MCF 10A (cell line): Measurements from ENCODE around the gene ACSL5. TPM values are rescaled to one million over a fixed set of nuclear protein-coding genes. Genes with fewer than 3 reads are reported as not detected.

ENCODE experiments used
- BruUV-seq: library from RNA; stranded (reverse); fragments of 400-500 nt; replicated peaks from 2 replicates; lab custom pipeline; 2021; lab: Mats Ljungman, UMichigan
- CTCF ChIA-PET: fragments of 300-600 bp; sonication (Branson Sonifier 250); formaldehyde crosslinking; extraction: SDS; loops from one replicate; lab custom pipeline; 2021; ENCODE audit warnings: antibody characterized with exemption, inconsistent platforms; lab: Yijun Ruan, JAX
- POLR2A ChIA-PET: fragments of 300-600, 350-650 bp; sonication (Branson Sonifier 250); formaldehyde crosslinking; extraction: SDS; loops from one replicate; lab custom pipeline; 2020; ENCODE audit warnings: antibody characterized with exemption, inconsistent platforms; lab: Yijun Ruan, JAX
- DNase-seq: peaks from one replicate; pipeline ENCODE4 v3.0.0-alpha.2; 2018; ENCODE audit not compliant: unreplicated experiment
- H3K27ac Mint-ChIP-seq: one replicate; pipeline ENCODE4 v1.8.0; 2022; ENCODE audit warnings: mild to moderate bottlenecking, low read depth, mixed read lengths; ENCODE audit not compliant: unreplicated experiment
- H3K27me3 Mint-ChIP-seq: one replicate; pipeline ENCODE4 v1.8.0; 2022; ENCODE audit warnings: mixed read lengths; ENCODE audit not compliant: insufficient read depth, unreplicated experiment
- H3K36me3 Mint-ChIP-seq: one replicate; pipeline ENCODE4 v1.8.0; 2022; ENCODE audit warnings: mild to moderate bottlenecking, moderate library complexity, mixed read lengths; ENCODE audit not compliant: insufficient read depth, unreplicated experiment
- H3K4me1 Mint-ChIP-seq: one replicate; pipeline ENCODE4 v1.8.0; 2022; ENCODE audit warnings: mixed read lengths; ENCODE audit not compliant: insufficient read depth, unreplicated experiment
- H3K4me3 Mint-ChIP-seq: one replicate; pipeline ENCODE4 v1.8.0; 2022; ENCODE audit warnings: mild to moderate bottlenecking, moderate library complexity, mixed read lengths; ENCODE audit not compliant: unreplicated experiment
- H3K9me3 Mint-ChIP-seq: one replicate; pipeline ENCODE4 v1.8.0; 2022; ENCODE audit warnings: mixed read lengths; ENCODE audit not compliant: unreplicated experiment
- intact Hi-C: fragments of 100-400 bp; cut with micrococcal nuclease; formaldehyde crosslinking; loops from 2 replicates; pipeline ENCODE4 v1.14.1; 2022
- total RNA-seq: library from RNA; stranded (reverse); gene quantifications from 2 replicates; pipeline ENCODE4 v1.2.3, GENCODE V29; 2022
- TF ChIP-seq, protein P1 (sequence below): fragments of 200-600 bp; IDR thresholded peaks from one replicate; pipeline ENCODE4 v1.8.0; 2022; ENCODE audit warnings: antibody characterized with exemption, mild to moderate bottlenecking; ENCODE audit not compliant: unreplicated experiment

Gene ACSL5
- total RNA-seq, 1 experiment from 2014 or later = 0.68 TPM

GRCh38 chr10:112446855-112447619 lies 73.1 kb downstream of the ACSL5 start, which contains the start of the genes VTI1A and ZDHHC6:
Gene VTI1A (plus strand): TSS chr10:112447215. CDS start chr10:112447374, 159 bp downstream.
Gene ZDHHC6 (minus strand): TSS chr10:112446914. CDS start chr10:112445436, 1,478 bp downstream.
- intact Hi-C loops = loop anchor here (1.0 kb wide), 1 partner anchor 25 kb away; no protein-coding TSS in a partner anchor
- no peaks in the 10 kb centered on the region for H3K27me3 Mint-ChIP-seq
- H3K9me3 Mint-ChIP-seq = no peaks in the 10 kb centered on the region
- H3K27ac Mint-ChIP-seq = peak within 1 kb of the TSS; percentile 88
- BruUV-seq = no TSS peak
- TF ChIP-seq, protein P1, sequence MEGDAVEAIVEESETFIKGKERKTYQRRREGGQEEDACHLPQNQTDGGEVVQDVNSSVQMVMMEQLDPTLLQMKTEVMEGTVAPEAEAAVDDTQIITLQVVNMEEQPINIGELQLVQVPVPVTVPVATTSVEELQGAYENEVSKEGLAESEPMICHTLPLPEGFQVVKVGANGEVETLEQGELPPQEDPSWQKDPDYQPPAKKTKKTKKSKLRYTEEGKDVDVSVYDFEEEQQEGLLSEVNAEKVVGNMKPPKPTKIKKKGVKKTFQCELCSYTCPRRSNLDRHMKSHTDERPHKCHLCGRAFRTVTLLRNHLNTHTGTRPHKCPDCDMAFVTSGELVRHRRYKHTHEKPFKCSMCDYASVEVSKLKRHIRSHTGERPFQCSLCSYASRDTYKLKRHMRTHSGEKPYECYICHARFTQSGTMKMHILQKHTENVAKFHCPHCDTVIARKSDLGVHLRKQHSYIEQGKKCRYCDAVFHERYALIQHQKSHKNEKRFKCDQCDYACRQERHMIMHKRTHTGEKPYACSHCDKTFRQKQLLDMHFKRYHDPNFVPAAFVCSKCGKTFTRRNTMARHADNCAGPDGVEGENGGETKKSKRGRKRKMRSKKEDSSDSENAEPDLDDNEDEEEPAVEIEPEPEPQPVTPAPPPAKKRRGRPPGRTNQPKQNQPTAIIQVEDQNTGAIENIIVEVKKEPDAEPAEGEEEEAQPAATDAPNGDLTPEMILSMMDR = no peak
- POLR2A ChIA-PET = interaction anchor here (0.6 to 2.6 kb wide), 22 partner anchors 9 to 1054 kb away, joined by 3 to 26 read pairs (median 4); partner anchors contain the start of gene GPAM
- DNase-seq = peak; percentile 85
- H3K36me3 Mint-ChIP-seq = peaks cover 25% of the 10 kb centered on the region
- H3K4me3 Mint-ChIP-seq = peak within 1 kb of the TSS; percentile 95
- peaks cover 16% of the 10 kb centered on the region for H3K4me1 Mint-ChIP-seq
- CTCF ChIA-PET = interaction anchor here (0.6 to 1.7 kb wide), 12 partner anchors 10 to 1177 kb away, joined by 3 to 8 read pairs (median 3); no protein-coding TSS in a partner anchor

DNA sequence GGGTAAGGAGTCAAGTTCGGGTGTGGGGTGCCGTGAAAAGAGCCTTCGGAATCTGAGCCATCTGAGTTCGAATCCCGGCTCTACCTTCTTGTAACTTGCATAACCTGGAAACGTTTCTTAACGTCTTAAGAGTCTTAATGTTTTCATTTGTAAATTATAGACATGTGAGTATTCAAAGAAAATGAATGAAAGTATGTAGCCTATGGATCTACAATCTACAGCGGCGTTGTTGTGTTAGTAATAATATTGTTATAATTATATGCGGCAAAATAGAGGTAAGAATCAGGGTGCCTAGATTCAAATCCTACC lies 73.7 kb downstream of the ACSL5 start:
- CTCF ChIA-PET = interaction anchor here (0.7 to 1.7 kb wide), 7 partner anchors 11 to 952 kb away, joined by 3 to 8 read pairs (median 4); no protein-coding TSS in a partner anchor
- TF ChIP-seq, protein P1 = no peak
- Mint-ChIP-seq H3K4me3 (peak overlapping the region; percentile 95), H3K4me1 (peaks cover 16% of the 10 kb centered on the region), H3K9me3 (no peaks in the 10 kb centered on the region), H3K27ac (peak overlapping the region; percentile 88), H3K36me3 (peaks cover 20% of the 10 kb centered on the region), H3K27me3 (no peaks in the 10 kb centered on the region)
- intact Hi-C loops = no loop called here
- BruUV-seq = TSS peak; percentile 49
- no peak for DNase-seq
- POLR2A ChIA-PET = interaction anchor here (0.7 to 2.6 kb wide), 11 partner anchors 10 to 935 kb away, joined by 3 to 26 read pairs (median 4); no protein-coding TSS in a partner anchor

DNA sequence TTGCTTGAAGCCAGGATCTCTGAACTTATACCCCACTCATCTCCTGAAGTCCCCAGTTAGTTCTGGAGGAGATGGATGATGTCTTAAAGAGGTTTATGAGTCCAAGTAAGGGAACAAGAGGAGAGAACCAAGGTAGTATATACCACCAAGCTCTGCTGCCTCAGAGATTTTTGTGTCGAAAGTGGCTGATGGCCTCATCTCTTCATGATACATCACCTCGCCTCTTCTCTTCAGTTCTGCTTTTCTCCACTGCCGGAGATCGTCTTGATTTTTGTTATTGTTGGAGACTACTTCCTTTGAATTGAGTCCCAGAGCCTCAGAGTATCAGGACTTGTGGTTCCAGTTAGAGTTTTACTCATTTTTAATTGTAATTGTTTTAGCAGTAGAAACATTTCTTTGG lies 75.0 kb downstream of the ACSL5 start:
- TF ChIP-seq, protein P1 = no peak
- POLR2A ChIA-PET = interaction anchor here (0.8 to 1.6 kb wide), 3 partner anchors 14 to 265 kb away, joined by 3 to 4 read pairs (median 4); no protein-coding TSS in a partner anchor
- BruUV-seq = no TSS peak
- Mint-ChIP-seq H3K4me1 (peaks cover 14% of the 10 kb centered on the region), H3K9me3 (no peaks in the 10 kb centered on the region), H3K27me3 (no peaks in the 10 kb centered on the region), H3K36me3 (peaks cover 16% of the 10 kb centered on the region), H3K27ac (no peak overlapping the region), H3K4me3 (peak overlapping the region; percentile 95)
- intact Hi-C loops = no loop called here
- CTCF ChIA-PET = interaction anchor here (0.7 to 2.4 kb wide), 5 partner anchors 14 to 1407 kb away, joined by 3 to 10 read pairs (median 3); no protein-coding TSS in a partner anchor
- no peak for DNase-seq
